HG03521 (cell line): Measurements from ENCODE around the gene NDP.

Source experiments
- ATAC-seq: cut with Tn5 transposase; IDR thresholded peaks from one replicate; pipeline ENCODE4 v1.9.1; 2021; ENCODE audit warnings: mild to moderate bottlenecking, moderate library complexity; ENCODE audit not compliant: unreplicated experiment

The NDP gene

GRCh38 chrX:43973249-43974099 lies at the start of gene NDP:
NDP (minus strand) TSS chrX:43973390; CDS start chrX:43958645, 14,745 bp downstream.
- ATAC-seq: no peak

GRCh38 chrX:44022964-44023363 lies 49.8 kb upstream of the NDP start:
- ATAC-seq: no peak

- no peak for ATAC-seq
Measured at GRCh38 chrX:44020693-44021092, 47.5 kb upstream of the NDP start.

DNA sequence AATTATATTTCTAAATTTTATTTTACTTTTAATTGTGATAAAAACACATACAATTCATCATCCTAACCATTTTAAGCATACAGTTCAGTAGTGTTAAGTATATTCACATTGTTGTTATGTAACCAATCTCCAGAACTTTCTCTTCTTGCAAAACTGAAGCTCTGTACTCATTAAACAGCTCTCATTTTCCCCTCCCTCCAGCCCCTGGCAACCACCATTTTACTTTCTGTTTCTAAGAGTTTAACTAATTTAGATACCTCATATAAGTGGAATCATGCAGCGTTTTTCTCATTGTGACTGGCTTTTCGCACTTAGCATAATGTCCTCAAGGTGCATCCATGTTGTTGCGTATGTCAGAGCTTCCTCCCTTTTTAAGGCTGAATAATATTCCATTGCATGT lies 46.7 kb upstream of the NDP start:
- no peak for ATAC-seq

DNA sequence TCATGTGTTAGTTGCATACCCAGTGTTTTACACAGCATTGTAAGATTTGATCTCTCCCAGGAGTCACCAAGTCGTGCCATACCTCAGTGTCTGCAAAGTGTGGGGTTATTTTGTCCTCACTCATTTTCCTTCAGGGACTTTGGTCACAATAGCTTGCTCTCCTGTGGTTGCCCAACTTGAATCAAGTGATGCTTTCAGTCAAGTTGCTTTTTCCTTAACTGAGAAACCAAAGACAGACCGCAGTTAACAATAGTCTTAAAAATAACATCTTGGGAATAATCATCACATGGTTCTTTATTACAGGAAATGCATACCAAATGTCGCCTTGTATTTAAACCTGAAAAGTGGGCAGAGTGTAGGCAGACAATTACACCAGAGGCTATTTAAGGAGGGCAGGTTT lies 44.5 kb upstream of the NDP start:
- no peak for ATAC-seq

DNA sequence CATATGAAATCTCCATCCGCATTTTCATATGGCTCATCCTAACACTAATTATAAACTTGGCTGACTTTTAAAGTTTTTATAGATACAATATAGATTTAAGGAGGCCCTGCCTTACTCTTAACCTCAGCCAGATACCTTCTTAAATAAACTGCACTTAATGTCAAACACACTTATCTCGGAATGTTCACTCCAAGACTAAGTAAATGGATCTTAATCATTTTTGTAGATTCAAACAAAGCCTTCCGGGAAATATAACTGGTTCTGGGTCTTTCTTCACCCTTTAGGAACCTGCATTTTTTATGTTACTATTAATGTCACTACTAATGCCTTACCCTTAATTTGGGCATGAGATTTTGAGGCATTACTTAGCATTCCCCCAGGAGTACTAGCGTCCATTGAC lies 43.7 kb upstream of the NDP start:
- no peak for ATAC-seq

DNA sequence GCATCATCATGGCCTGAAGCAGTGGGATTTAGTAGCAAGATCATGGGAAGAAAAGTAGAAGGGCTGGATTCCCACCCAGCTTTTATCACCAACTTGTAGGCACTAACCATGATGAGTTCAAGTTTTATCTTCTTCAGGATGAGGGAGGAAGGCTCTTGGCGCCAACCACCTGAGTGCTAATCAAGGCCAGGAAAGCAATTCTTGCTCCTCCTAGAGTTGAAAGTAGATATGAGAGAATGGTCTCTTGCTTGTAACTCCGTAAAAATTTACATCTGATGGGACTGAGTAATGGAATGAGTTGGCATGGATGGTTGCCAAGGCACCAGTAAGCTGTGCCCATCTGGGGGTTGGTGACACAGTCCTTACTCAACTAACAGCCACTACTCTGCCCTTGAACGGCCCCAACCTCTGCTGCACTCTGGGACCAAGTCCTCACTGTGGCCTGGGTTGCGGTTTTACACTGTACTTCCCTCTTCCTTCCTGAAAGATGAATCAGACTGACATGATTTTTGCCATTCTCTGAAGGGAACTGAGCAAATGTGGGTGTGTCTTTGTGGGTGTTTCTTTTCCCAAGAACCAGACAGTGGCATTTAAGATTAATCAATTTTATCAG lies 39.4 kb upstream of the NDP start:
- ATAC-seq: no peak

DNA sequence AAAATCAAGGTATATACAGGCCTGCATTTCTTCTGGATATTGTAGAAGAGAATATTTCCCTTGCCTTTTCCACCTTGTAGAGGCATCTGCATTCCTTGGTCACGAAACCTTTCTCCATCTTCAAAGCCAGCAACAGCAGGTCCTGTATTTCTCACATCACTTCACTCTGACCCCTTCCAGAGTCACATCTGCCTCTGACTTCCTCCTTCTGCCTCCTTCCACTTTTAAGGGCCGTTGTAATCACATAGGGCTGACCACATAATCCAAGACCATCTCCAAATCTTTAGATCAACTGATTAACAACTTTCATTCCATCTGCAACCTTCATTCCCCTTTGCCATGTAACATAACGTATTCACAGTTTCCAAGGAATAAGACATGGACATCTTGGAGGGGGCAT lies 38.3 kb upstream of the NDP start:
- ATAC-seq: no peak

DNA sequence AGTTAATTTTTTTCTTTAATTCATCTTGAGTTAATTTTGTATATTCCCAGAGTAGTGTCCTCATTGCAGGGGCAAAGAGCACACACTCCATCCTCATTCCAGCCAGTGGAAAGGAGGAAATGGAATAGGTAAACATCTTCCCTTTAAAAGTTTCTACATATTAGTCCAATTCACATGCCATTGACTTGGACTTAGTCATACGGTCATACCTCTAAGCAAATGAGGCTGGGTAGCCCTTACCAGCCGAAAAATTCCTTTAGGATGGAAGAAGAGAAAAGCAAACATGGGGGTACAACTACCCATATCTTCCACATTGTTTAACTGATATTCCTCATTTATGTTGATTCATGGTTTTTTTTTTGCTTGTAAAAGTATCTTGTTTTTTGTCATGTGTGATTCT lies 37.4 kb upstream of the NDP start:
- no peak for ATAC-seq

DNA sequence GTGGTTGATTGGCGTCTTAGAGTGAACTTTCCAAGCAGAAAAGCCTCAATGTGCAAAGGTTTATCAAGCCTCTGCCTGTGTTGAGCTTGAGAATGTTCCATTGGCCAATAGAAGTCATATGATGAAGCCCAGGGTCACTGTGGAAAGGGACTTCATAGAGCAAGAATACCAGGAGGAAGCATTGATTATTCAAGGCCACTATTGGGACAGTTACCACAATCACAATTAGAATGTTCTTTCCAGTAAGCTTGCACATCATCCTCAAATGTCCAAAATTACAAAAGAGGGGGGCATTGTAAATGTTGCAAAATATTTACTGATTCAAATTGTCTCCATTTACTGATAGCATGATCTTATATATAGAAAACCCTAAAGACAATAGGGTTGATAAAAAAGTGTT lies 32.9 kb upstream of the NDP start:
- ATAC-seq: no peak

GRCh38 chrX:44003975-44004374 lies 30.8 kb upstream of the NDP start:
- no peak for ATAC-seq

DNA sequence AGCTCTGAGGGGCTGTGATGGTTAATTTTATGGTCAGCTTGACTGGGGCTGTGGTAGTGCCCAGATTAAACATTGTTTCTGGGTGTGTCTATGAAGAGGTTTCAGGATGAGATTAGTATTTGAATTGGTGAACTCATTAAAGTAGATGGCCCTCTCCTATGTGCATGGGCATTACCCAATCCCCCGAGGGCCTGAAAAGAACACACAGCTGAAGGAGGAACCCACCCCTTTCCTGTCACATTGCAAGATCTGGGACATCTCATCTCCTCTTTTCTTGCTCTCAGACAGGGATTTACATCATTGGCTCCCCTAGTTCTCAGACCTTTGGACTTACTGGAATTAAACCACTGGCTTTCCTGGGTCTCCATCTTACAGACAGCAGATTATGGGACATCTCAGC lies 29.4 kb upstream of the NDP start:
- ATAC-seq: no peak

DNA sequence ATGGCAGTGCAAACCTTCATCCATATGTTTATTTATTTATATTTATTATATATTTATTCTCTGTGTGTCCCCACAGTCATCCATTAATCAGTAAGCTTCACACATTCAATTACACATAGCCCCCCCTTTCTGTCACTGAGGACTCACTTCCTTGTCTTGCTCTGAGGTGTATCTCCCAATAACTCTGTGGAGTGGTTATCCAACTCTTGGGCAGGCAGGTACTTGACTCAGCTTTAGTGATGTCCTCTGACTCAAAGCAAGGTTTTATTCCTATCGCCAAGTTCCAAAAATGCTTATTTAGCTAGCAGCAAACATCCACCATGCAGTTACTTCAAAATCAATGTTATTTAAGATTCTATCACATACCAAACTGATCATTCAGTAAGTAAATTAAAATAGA lies 25.2 kb upstream of the NDP start:
- no peak for ATAC-seq

- ATAC-seq: no peak
Measured at GRCh38 chrX:43996491-43996890, 23.3 kb upstream of the NDP start.

DNA sequence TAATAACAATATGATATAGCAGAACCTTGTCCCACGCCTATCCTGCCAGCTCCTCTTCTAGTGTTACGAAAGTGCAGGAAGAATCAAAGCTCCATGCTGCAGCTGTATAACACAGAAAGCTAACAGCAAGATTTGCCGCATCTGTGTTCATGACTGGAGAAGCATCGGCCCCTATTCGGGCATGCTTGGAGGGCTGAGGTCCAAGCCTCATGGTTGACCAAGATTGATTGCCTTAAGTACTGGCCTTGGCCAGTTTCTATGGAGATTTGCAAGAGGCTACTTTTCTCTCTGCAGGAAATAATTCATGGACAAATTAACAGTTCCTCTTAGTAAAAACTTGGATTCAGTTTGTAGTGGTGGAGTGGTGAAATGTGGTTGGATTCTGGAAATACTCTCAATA lies 12.9 kb upstream of the NDP start:
- ATAC-seq: no peak

GRCh38 chrX:43985511-43985910 lies 12.3 kb upstream of the NDP start:
- ATAC-seq: no peak

- ATAC-seq: no peak
Measured at GRCh38 chrX:43978226-43978625, 5.0 kb upstream of the NDP start.

- no peak for ATAC-seq
Measured at GRCh38 chrX:43976205-43976604, 3.0 kb upstream of the NDP start.

- no peak for ATAC-seq
Measured at GRCh38 chrX:43975796-43976195, 2.6 kb upstream of the NDP start.

GRCh38 chrX:43974741-43975465 lies 1.7 kb upstream of the NDP start:
- ATAC-seq: no peak

DNA sequence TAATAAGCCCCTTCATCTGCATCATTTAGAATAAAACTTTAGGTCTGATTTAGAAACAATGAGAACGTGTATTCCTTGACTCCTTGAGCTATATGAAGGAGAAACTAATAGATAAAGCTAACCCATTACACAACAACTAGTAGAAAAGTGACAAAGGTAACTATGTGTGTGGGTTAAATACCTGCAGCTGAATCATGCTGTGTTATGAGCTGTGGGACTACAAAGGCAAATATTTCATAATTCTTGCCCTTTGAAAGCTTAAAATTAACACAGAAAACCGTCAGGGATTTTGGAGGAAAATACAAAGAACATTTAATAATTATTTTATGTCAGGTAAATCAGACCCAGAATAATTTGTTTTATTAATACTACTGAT lies 898 bp upstream of the NDP start:
- no peak for ATAC-seq
